HCT116 (cell line): ENCODE data around the gene MINDY1. TPM values are rescaled to one million over a fixed set of nuclear protein-coding genes. Genes with fewer than 3 reads are reported as not detected.
A peak's percentile ranks its signal among the peaks of the same experiment; 100 is the strongest.

Experiments used
- ATAC-seq: fragments of 200-7000 bp; cut with Tn5 transposase; 2 replicates; pipeline ENCODE4 v1.9.1; 2020; ENCODE audit warnings: mild to moderate bottlenecking, moderate library complexity
- BruUV-seq: library from RNA; stranded (reverse); fragments of 400-500 nt; replicated peaks from 2 replicates; lab custom pipeline; 2021; lab: Mats Ljungman, UMichigan
- CTCF ChIA-PET: fragments of 300-600 bp; sonication (Branson Sonifier 250); formaldehyde crosslinking; loops from one replicate; lab custom pipeline; 2021; ENCODE audit warnings: antibody characterized with exemption; lab: Charles Lee
- POLR2A ChIA-PET: fragments of 300-600, 350-600 bp; sonication (Branson Sonifier 250); formaldehyde crosslinking; loops from one replicate; lab custom pipeline; 2021; ENCODE audit warnings: antibody characterized with exemption; lab: Charles Lee
- RAD21 ChIA-PET, 2 experiments: fragments of 300-600 bp; sonication (Branson Sonifier 250); formaldehyde crosslinking; loops; one replicate each; lab custom pipeline; 2023; ENCODE audit warnings: low total read pairs in 2 of 2; ENCODE audit not compliant: uncharacterized antibody in 2 of 2, unreplicated experiment in 2 of 2, low non-redundant PET in 1 of 2; lab: Charles Lee
- DNase-seq: peaks from one replicate; pipeline ENCODE4 v3.0.0-alpha.2; 2010; ENCODE audit warnings: low read depth, low spot score
- H2AFZ ChIP-seq: fragments of 200-600 bp; shearing (Covaris generic), sonication (generic); 2 replicates; pipeline ENCODE4 v1.6.1; 2017; ENCODE audit warnings: low read depth, mixed run types, mixed read lengths, antibody characterized with exemption, low read length; ENCODE audit not compliant: poor library complexity, severe bottlenecking
- H3K27ac ChIP-seq: 2 replicates; pipeline ENCODE4 v1.5.1; 2012; ENCODE audit warnings: low read depth, low read length
- H3K27me3 ChIP-seq: fragments of 200-600 bp; sonication (generic); 2 replicates; pipeline ENCODE4 v1.6.1; 2016; ENCODE audit warnings: mixed run types, low read length, mixed read lengths; ENCODE audit not compliant: insufficient read depth
- H3K36me3 ChIP-seq, 2 experiments: fragments of 200-500 bp in 1 of 2; fragments of 200-600 bp in 1 of 2; sonication (Bioruptor generic) in 1 of 2; sonication (generic) in 1 of 2; 2 replicates each; pipeline versions ENCODE4 v1.5.1 to v1.6.1; 2014 to 2016; ENCODE audit warnings: low read length in 2 of 2, inconsistent platforms in 1 of 2, mixed read lengths in 1 of 2, mixed run types in 1 of 2; ENCODE audit not compliant: insufficient read depth in 2 of 2, control insufficient read depth in 1 of 2
- H3K4me1 ChIP-seq, 2 experiments: fragments of 200-600 bp in 1 of 2; sonication (generic) in 1 of 2; 2 replicates each; pipeline versions ENCODE4 v1.5.1 to v1.6.1; 2012 to 2017; ENCODE audit warnings: low read length in 2 of 2, inconsistent platforms in 1 of 2, mild to moderate bottlenecking in 1 of 2, mixed read lengths in 1 of 2, mixed run types in 1 of 2, moderate library complexity in 1 of 2; ENCODE audit not compliant: insufficient read depth in 2 of 2, control insufficient read depth in 1 of 2
- H3K4me2 ChIP-seq: fragments of 200-600 bp; sonication (generic); 2 replicates; pipeline ENCODE4 v1.6.1; 2017; ENCODE audit warnings: mixed run types, low read length, mixed read lengths
- H3K4me3 ChIP-seq, 2 experiments: fragments of 200-600 bp in 1 of 2; sonication (generic) in 1 of 2; replicated peaks in 1 of 2; 2 replicates each; pipeline ENCODE4 v1.5.1; 2011 to 2016; ENCODE audit warnings: low read length in 2 of 2, control low read depth in 1 of 2, low read depth in 1 of 2, mild to moderate bottlenecking in 1 of 2, mixed read lengths in 1 of 2, mixed run types in 1 of 2
- H3K79me2 ChIP-seq: fragments of 200-600 bp; sonication (generic); 2 replicates; pipeline ENCODE4 v1.6.1; 2017; ENCODE audit warnings: mild to moderate bottlenecking, mixed run types, low read length, moderate library complexity, mixed read lengths; ENCODE audit not compliant: insufficient read depth
- H3K9ac ChIP-seq: fragments of 200-600 bp; sonication (generic); 2 replicates; pipeline ENCODE4 v1.6.1; 2016; ENCODE audit warnings: low read length, mixed read lengths
- H3K9me2 ChIP-seq: fragments of 200-600 bp; sonication (generic), shearing (Covaris generic); 2 replicates; pipeline ENCODE4 v1.6.1; 2017; ENCODE audit warnings: mixed run types, mild to moderate bottlenecking, moderate library complexity; ENCODE audit not compliant: insufficient read depth
- H3K9me3 ChIP-seq, 2 experiments: fragments of 200-500 bp in 1 of 2; fragments of 200-600 bp in 1 of 2; sonication (Bioruptor generic) in 1 of 2; sonication (generic) in 1 of 2; 2 replicates each; pipeline ENCODE4 v1.6.1; 2014 to 2017; ENCODE audit warnings: low read length in 2 of 2, mixed read lengths in 2 of 2, inconsistent platforms in 1 of 2, low read depth in 1 of 2, mild to moderate bottlenecking in 1 of 2, mixed run types in 1 of 2, moderate library complexity in 1 of 2; ENCODE audit not compliant: control insufficient read depth in 1 of 2, insufficient read depth in 1 of 2
- H4K20me1 ChIP-seq: fragments of 200-600 bp; sonication (generic), shearing (Covaris generic); 2 replicates; pipeline ENCODE4 v1.6.1; 2017; ENCODE audit warnings: mixed run types, mild to moderate bottlenecking, moderate library complexity; ENCODE audit not compliant: insufficient read depth
- ATF3 ChIP-seq: IDR thresholded peaks from 2 replicates; pipeline ENCODE4 v1.6.1; 2012
- ELF1 ChIP-seq: IDR thresholded peaks from 2 replicates; pipeline ENCODE4 v1.6.1; 2012; ENCODE audit warnings: low read depth, borderline replicate concordance
- EZH2phosphoT487 ChIP-seq: fragments of 200-600 bp; IDR thresholded peaks from 2 replicates; pipeline ENCODE4 v1.6.1; 2018; ENCODE audit warnings: antibody characterized with exemption, borderline replicate concordance
- FOSL1 ChIP-seq: IDR thresholded peaks from 2 replicates; pipeline ENCODE4 v1.6.1; 2012; ENCODE audit warnings: low read depth
- JUND ChIP-seq: IDR thresholded peaks from 2 replicates; pipeline ENCODE4 v1.6.1; 2012
- MAX ChIP-seq: IDR thresholded peaks from 2 replicates; pipeline ENCODE4 v1.6.1; 2012
- POLR2AphosphoS5 ChIP-seq: IDR thresholded peaks from 2 replicates; pipeline ENCODE4 v1.6.1; 2011; ENCODE audit warnings: mild to moderate bottlenecking, low read depth, low read length, moderate library complexity
- YY1 ChIP-seq: IDR thresholded peaks from 2 replicates; pipeline ENCODE4 v1.6.1; 2011; ENCODE audit warnings: low read length, low read depth, moderate library complexity, mild to moderate bottlenecking; ENCODE audit not compliant: insufficient replicate concordance; ENCODE audit errors: extremely low read depth
- ZBTB33 ChIP-seq: IDR thresholded peaks from 2 replicates; pipeline ENCODE4 v1.6.1; 2011; ENCODE audit warnings: mild to moderate bottlenecking, low read length, moderate library complexity; ENCODE audit not compliant: insufficient replicate concordance; ENCODE audit errors: extremely low read depth
- intact Hi-C: fragments of 100-400 bp; cut with micrococcal nuclease; formaldehyde crosslinking; loops from 2 replicates; pipeline ENCODE4 v1.10.0; 2022
- total RNA-seq: library from RNA; stranded (reverse); gene quantifications from one replicate; pipeline ENCODE4 v1.2.1, GENCODE V29; 2021; ENCODE audit not compliant: unreplicated experiment

Gene MINDY1
- total RNA-seq, 1 experiment from 2014 or later: 1.2 TPM

GRCh38 chr1:151048645-151049032 lies 41.9 kb upstream of the MINDY1 start:
- Histone ChIP-seq H3K79me2 (no peaks in the 10 kb centered on the region), H3K4me3 (no peak overlapping the region), H4K20me1 (no peaks in the 10 kb centered on the region), H2AFZ (no peak overlapping the region), H3K27ac (no peak overlapping the region), H3K27me3 (no peaks in the 10 kb centered on the region), H3K36me3 (peaks cover 7 to 15% of the 10 kb centered on the region in 2 experiments; a peak in 3 of 4 replicates), H3K9me3 (no peaks in the 10 kb centered on the region), H3K9me2 (no peaks in the 10 kb centered on the region)
- ChIA-PET RAD21 (no interaction called here), CTCF (no interaction called here)
- ATAC-seq (peak; percentile 55), DNase-seq (no peak)
- TF ChIP-seq ELF1 (no peak), YY1 (no peak), ATF3 (no peak), ZBTB33 (no peak), JUND (no peak), MAX (no peak), FOSL1 (no peak), POLR2AphosphoS5 (no peak), EZH2phosphoT487 (no peak)
- TF ChIP-seq, all 23 proteins: peak for 0
- no TSS peak for BruUV-seq
- POLR2A ChIA-PET: no interaction called here
- Histone ChIP-seq H3K9ac (no peak overlapping the region), H3K4me1 (no peaks in the 10 kb centered on the region), H3K4me2 (no peak overlapping the region)
- intact Hi-C loops: no loop called here
